NB4 (cell line): ENCODE data around the gene SSR2.

ENCODE experiments used
- POLR2A ChIP-seq: IDR thresholded peaks from 2 replicates; pipeline ENCODE4 v1.6.1; 2011; ENCODE audit warnings: mild to moderate bottlenecking; ENCODE audit not compliant: insufficient read length; ENCODE audit errors: extremely low read depth
- TF ChIP-seq, protein P1 (sequence below): IDR thresholded peaks from one replicate; pipeline ENCODE4 v1.5.1; 2012; ENCODE audit warnings: low read depth, low read length

DNA sequence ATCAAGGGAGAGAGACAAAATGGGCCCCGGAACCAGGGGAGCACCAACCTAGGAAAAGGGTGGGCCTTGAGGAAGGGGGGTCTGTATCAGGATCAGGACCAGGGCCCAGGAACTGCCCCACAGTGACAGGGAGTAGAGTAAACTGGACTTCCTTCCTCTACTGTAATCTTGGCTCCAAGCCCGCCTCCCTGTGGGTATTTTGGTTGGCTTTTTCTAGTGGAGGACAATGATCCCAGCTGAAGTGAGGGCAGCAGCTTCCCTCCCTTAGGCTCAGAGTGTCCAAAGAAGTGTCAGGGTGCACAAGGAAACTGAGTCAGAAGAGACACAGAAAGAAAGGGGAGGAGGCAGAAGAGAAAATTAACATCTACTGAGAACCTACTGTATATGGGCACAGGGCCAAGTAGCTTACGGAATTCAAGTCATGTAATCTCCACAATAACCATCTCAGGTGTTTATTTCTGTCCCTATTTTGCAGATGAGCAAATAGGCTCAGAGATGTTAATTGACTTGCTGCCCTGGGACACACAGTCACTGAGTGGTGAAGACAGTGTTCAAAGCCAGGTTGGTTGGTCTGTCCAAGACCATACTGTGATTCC, 28.0 kb upstream of the SSR2 start:
- TF ChIP-seq, protein P1, sequence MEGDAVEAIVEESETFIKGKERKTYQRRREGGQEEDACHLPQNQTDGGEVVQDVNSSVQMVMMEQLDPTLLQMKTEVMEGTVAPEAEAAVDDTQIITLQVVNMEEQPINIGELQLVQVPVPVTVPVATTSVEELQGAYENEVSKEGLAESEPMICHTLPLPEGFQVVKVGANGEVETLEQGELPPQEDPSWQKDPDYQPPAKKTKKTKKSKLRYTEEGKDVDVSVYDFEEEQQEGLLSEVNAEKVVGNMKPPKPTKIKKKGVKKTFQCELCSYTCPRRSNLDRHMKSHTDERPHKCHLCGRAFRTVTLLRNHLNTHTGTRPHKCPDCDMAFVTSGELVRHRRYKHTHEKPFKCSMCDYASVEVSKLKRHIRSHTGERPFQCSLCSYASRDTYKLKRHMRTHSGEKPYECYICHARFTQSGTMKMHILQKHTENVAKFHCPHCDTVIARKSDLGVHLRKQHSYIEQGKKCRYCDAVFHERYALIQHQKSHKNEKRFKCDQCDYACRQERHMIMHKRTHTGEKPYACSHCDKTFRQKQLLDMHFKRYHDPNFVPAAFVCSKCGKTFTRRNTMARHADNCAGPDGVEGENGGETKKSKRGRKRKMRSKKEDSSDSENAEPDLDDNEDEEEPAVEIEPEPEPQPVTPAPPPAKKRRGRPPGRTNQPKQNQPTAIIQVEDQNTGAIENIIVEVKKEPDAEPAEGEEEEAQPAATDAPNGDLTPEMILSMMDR: no peak
- no peak for TF ChIP-seq POLR2A
